HG02588 (cell line): ENCODE results near the gene SAMD4A.

Source experiments
- ATAC-seq: cut with Tn5 transposase; IDR thresholded peaks from one replicate; pipeline ENCODE4 v1.9.1; 2021; ENCODE audit warnings: mild to moderate bottlenecking, moderate library complexity; ENCODE audit not compliant: unreplicated experiment

Gene SAMD4A

DNA sequence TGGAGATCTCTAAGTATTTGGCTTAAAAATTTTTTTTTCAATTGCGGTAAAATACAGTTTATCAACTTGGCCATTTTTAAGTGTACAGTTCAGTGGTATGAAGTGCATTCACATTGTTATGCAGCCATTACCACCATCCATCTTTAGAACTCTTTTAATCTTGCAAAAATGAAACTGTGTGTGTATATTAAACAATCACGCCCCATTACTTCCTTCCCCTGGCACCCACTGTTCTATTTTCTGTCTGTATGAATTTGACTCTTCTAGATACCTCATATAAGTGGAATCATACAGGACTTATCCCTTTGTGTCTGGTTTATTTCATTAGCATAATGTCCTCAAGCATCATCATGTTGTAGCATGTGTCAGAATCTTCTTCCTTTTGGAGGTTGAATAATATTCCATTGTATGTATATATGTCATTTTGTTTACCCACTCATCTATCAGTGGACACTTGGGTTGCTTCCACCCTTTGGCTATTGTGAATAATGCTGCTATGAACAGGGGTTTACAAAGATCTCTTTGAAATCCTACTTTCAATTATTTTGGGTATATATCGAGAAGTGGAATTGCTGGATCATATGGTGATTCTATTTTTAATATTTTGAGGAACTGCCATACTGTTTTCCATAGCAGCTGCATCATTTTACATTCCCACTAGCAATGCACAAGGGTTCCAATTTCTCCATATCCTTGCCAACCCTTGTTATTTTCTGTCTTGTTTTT lies 62.9 kb downstream of the SAMD4A start:
- ATAC-seq = no peak

DNA sequence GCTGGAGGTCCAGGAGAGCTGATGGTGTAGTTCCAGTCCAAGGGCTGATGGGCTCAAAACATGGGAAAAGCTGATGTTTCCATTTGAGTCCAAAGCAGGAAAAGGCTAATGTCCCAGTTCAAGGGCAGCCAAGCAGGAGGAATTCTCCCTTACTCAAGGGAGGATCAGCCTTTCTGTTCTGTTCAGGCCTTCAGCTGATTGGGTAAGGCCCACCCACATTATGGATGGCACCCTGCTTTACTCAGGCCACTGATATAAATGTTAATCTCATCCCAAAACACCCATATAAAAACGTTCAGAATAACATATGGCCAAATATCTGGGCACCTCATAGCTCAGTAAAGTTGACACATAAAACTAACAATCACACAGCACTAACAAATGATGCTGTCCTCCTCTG lies 64.1 kb downstream of the SAMD4A start:
- no peak for ATAC-seq

DNA sequence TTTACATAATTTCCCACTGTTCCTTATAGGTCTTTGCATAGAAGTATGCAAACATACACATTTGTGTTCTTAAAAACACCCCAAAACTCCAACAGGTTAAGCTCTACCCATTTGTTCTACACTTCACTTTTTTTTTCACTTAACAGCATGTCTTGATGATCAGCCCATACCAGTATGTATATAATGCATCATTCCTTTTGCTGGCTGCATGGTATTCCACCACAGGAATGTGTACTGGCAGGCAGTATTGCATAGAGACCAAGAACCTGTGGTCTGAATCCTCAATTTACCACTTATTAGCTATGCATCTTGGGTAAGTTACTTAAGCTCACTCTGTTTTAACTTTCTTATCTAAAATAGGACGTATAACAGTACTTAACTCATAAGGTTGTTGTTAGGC lies 65.5 kb downstream of the SAMD4A start:
- ATAC-seq = no peak

DNA sequence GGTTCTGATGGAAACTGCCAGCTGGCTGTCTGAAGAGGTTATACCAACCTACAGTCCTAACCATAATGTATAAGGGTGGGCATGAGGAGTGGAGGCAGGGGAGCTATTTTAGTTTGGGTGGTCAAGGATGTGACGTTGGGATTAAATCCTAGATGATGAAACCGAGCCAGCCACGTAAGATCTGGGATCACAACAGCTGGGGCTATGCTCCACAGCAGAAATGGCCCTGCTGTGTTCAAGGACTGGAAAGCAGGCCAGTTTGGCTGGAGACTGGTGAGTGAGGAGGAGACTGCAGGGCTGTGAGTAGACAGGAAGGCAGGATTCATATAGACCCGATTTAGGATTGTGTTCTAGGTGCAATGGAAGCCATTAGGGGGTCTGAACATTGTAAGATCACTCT lies 66.1 kb downstream of the SAMD4A start:
- ATAC-seq = no peak

DNA sequence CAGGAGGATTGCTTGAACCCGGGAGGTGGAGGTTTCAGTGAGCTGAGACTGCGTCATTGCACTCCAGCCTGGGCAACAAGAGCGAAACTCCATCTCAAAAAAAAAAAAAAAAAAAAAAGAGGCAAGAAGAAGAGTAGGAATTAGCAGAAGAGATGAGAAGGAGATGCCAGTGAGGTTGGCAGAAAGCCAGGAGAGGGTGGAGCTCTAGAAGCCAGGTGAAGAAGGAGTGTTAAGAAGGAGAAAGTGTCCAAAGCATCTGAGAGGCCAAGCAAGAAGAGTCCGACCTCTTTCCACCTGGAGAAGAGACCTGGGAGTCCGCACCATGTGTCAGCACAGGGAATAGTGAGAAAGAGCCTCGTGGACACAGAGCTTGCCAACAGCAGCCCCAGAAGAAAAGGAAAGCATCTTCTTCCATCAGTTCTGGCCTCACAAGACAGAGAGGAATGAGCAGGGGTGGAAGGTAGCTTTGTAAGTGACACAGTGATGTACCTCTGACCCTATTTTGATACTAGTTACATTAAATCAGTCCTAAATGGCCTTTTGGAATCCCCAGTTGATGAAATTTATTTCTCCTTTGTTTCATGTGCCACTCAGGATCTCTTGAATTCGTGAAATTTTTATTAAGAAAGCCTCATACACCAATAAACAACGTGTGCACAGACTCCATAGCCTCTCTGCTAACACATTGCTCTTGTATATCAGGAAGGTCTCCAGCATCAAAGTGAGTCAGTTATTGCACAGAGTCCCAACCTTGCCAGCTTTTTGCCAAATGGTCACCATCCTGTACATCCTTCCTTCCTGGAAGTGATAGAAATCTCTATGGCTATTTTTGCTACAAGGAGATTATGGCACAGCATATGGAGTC lies 70.6 kb downstream of the SAMD4A start:
- no peak for ATAC-seq

DNA sequence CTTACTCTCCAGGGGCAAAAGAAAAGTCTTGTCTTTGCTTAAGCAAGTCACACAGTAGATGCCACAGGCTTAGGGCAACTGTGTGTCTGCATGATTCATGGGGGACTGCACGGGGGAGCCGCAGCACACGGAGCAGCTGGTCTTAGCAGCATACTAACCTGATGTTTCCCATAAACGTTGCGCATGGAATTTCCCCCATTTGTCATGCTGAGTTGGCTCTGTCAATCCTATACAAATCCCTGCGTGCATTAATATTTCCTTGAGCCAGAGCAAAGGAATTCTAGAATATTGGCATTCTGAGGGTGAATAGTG lies 71.2 kb downstream of the SAMD4A start:
- ATAC-seq = no peak

DNA sequence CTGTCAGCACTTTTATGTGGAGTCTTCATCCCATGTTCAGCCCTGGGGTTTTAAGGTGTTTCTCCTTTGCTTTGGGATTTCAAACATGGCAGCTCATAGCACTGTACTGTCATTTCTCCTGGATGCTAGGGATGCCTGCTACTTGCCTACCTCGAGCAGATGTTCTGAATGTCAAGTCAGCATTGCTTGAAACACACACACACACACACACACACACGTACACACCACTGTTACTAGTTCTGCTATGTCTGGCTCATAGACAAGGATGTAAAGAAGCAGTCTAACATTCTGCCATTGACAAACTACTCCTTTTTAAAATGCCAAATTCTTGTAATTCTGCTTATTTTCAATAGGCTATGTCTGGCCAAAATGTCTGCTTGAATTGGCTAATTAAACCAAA lies 72.7 kb downstream of the SAMD4A start:
- ATAC-seq = no peak

DNA sequence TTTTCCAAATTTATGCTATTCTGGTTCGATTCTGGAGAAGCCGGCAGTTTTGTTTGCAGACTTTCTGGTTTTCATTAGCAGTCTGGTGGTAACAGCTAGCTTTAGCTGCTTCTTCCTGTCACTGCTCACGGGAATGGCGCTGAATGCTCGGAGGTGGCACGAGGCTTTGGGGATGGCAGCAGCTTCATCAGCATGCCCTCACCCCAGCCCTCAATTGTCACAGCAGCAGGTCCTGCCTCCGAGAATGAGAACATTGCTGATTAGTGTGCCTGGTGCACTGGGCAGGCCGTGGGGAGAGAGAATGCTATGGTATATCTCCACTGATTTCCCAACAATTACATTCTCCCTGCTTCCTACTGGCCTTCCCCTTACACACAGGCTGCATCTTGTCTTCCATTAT lies 73.6 kb downstream of the SAMD4A start:
- ATAC-seq = no peak

DNA sequence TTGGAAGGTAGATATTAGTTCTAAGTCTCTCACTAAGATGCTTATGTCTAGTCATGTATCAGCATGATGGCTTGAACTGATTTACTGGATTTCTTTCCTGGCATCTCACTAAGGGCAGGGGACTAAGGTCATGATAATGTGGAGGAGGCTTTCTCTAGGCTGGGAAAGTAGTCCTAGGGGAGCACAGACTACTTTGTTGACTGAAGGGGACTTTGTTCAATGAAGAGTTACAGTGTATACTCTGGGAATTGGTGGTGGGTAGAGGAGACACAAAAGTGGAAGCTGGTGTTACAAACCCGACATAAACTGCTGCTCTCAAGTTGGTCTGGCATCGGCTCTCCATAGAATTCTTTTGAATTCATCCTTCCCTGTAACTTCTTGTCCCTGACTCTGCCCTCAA lies 75.2 kb downstream of the SAMD4A start:
- no peak for ATAC-seq

DNA sequence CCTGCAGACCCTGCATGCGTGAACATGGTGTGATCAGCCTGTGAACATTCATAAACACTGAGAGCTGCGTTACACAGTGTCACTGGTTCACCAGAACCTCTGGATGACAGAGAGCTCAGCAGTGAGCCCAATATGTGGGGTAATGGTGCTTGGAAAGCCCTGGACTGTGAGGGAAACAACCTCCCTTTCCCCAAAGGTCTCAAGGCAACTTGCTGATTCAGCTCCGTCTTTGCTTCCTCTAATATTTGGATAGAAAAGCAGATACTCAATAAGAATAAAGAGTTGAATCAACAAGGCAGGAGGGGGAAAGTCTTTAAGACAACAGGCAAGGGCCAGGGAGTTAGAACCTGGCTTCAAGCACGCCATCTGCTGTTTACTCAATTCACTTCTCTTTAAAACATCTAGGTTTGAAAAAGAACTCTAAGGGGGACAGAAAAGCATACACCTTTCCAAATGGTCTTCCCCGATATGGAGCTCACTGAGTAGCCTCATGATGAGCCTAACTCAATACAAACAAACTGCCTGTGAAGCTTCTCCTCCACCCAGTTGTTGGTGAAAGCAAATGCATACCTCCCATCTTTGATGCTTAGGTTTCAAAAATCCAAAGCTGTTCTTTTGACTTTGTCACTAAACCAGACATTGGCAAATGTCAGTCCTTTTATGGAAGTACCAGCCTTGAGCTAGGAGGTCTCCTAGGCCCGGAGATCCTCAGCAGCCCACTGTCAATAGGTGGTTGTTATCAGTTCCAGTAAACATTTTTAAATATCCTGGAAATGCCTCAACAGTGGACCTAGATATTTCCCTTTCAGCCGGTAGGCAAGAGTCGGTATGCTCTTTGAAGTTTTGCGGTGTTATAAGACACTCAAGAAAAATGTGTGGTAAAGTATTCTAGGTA lies 76.1 kb downstream of the SAMD4A start:
- no peak for ATAC-seq

DNA sequence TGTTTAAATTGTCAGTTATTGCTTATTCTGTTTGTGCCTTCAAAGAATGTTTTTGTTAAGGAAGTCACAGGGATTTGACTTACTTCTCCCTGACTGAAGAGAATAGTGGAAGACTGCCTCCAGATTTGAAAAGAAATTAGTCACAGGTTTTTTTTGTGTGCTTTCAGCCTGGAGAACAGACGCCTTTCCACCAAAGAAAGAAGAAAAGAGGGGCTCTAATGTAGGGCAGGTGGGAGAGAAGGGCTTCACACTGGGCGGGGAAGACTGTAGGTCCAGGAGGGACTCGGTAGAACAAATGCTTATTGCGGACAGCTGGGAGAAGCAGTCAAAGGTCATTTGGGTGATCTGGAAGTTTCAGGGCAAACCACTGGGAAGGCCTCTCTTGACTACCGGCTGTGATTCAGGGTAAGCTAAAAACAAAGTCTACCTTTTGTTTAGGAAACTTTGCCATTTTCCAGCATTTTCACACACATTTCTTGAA lies 76.8 kb downstream of the SAMD4A start:
- ATAC-seq = no peak

DNA sequence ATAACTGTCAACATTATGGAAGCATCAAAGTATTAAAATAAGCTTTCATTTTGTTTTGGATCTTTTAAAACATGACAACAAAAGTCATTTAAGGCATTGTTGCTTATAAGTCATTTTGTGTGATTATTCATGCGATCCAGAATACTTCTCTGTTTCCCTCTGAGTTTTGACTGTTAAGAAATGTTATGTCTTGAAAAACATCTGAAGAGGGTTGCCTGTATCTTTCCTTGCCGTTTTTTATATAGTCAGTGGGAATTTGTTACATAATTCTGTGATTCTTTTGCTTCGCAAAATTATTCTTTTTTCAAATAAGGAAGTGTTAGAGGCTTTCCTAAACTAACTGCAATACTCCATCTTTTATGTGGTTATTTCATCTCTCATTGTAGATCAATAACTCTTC lies 78.7 kb downstream of the SAMD4A start:
- no peak for ATAC-seq

DNA sequence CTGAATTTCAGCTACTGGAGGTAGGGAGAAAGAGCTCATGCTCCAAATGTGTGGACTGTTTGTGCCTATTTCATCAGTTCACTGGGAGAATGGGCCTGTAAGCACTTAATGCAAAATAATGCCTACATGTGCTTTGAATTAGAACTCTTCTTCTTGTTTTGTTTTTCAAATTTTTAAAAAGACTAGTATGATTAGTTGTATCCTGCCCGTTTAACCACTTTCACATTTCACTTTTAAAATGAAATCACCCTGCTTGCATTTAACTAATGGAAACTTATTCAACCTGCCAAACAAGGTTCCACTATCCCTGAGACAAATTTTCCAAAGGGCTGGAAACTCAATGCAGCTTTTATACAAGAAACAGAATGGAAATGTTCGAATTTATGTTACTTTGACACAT lies 79.7 kb downstream of the SAMD4A start:
- ATAC-seq = no peak

DNA sequence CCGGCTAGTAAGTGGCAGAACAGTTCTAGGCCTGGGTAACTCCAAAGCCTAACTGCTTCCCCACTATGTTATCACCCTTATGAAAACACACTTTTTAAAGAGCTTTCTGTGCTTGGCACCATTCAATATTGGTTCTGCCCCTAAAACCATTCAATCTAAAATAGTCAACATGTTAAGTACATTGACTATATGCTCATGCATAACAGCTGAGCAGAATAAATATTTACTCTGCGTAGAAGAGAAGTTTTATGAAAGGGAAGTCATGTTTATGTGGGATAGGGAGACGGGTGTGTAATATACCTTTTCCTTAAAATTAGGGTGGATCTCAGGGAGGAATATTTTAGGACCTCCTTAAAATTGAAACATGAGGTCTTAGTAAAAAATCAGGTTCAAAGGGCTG lies 80.5 kb downstream of the SAMD4A start:
- ATAC-seq = no peak

DNA sequence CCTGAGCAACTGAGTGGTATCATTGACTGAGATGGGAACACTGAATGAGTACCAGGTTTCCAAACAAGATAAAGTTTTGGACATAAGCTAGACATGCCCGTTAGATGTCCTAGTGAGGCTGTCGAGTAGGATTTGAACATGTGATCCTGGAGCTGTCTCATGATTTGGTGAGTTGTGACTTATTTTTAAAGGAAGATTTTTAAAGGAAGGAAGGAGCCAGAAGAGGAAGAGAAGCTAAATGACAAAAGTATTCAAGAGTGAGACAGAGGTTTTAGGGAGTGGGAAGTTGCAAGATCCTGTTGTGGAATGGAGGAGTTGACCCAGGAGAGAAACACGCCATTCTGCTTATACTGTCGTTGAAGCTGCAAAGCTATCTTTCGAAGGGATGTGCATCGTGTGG lies 82.1 kb downstream of the SAMD4A start:
- no peak for ATAC-seq

DNA sequence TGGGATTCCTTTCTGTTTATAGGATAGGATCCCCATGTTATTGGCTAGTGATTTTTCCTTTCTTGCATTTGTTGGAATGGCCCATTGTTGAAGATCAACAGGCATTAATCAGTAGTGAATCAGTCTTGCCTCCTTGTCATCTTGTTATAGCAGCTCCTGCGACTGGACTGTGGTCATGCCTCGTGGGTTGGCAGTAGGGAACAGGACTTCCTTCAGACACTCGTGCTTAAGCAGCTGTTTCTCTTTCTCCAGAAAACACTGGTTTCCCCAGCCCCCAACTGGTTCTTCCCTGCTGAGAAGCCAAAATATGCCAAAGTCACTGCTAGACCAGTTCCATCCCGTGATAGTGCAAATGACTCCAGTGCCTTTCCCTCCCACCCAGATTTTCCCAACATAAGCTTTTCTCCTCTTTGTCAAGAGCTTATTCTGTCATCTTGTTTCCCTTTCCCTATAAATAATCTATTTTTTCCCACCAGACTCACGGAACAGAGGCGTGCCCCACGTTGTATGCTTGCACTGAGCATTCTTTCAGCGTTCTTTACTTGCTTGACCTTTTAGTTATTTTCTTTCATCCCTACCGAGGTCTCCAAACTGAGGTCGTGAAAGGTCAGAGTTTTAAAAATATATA lies 83.5 kb downstream of the SAMD4A start:
- ATAC-seq = no peak

DNA sequence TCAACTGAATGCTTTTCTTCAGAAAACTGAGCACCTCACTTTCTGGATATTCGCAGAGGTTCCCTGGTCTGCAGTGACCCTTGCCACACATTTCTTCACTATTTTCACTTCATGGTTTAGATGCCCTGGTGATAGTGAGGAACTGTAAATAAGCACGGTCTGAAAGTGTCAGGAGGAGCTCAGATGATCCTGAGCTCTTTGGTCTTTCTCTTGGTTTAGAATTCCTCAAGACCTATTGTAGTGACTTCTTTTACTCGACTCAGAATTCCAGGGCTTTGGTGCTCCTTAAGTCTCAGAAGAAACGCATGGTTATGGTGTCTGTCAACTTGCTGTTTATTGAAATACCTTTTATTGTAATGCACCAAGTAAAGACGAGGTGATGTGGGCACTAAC lies 84.0 kb downstream of the SAMD4A start:
- no peak for ATAC-seq

DNA sequence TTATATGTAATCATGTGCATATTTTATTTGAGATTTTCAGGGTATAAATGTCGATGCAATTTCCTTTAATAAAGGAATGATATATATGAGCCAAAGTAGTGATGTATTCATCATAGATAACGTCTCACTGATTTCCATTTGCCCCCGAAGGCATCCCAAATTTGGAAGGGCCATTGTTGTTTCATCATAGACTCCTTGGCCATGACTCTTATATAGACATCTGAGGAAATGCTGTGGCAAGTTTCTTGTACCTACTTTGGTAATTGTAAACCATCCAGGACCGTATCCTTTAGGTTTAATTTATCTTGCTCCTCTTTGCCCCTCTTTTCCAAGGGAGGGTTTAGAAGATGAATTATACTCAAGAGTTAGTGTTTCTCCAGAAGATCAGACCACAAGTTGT lies 84.7 kb downstream of the SAMD4A start:
- no peak for ATAC-seq

DNA sequence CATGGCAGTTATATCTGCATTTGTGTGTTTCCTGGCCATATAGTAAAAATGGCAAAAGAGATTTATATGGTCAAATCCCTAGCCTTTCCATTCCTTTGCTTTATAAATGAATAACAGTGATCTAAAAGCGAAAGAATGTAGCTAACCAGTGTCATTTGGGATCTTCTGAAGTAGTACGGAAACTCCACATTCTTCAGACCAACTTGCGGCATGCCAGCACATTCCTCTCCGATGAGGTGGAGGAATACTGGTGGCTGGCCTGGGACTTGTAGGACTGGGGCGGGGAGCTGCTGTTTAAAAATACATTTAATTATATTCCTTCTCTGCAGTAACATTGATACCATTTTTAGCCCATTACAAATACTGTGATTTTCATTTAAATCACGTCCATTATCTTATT lies 85.3 kb downstream of the SAMD4A start:
- ATAC-seq = no peak

DNA sequence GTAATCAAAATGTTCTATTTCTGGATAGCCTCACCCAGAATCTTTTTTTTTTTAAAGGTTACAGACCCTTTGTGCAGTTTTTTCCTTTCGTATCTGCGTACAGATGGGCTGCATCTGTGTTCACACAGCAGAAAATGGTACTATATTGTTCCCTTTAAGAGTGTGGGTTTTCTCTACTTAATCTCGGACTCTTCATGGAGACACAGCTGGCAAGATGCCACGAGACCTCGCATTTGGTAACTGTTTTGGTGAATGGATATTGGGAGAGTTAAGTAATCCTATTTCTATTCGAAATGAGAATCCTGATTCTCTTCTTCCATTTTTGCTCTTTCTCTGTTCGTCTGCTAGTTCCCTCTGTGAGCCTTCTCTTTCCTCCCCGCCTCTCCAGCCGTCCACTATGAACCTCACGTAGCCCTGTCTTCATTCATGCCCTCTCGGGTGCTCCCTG lies 85.7 kb downstream of the SAMD4A start:
- no peak for ATAC-seq
